H1 (cell line): ENCODE results near the gene MGAT5.

Experiments used
- CTCF ChIP-seq, 3 experiments: IDR thresholded peaks; 1 replicate in 2 of 3; 2 replicates in 1 of 3; pipeline versions ENCODE4 v1.5.1 to v1.6.1; 2011; ENCODE audit warnings: low read length in 3 of 3, mild to moderate bottlenecking in 3 of 3, inconsistent platforms in 2 of 3, low read depth in 1 of 3, moderate library complexity in 1 of 3; ENCODE audit not compliant: insufficient read depth in 1 of 3; ENCODE audit errors: control extremely low read depth in 1 of 3
- EZH2 ChIP-seq: fragments of 200-600 bp; sonication (generic); IDR thresholded peaks from 2 replicates; pipeline ENCODE4 v1.7.1; 2012; ENCODE audit warnings: low read depth, mild to moderate bottlenecking, moderate library complexity, low read length, inconsistent platforms; ENCODE audit not compliant: severe bottlenecking
- HDAC2 ChIP-seq, 2 experiments: fragments of 300-600 bp in 1 of 2; sonication (generic) in 1 of 2; IDR thresholded peaks; 2 replicates each; pipeline ENCODE4 v1.6.1; 2011 to 2012; ENCODE audit warnings: low read depth in 2 of 2, low read length in 2 of 2, mild to moderate bottlenecking in 2 of 2, moderate library complexity in 2 of 2, borderline replicate concordance in 1 of 2, inconsistent platforms in 1 of 2
- JUN ChIP-seq: IDR thresholded peaks from 2 replicates; pipeline ENCODE4 v1.6.1; 2011; ENCODE audit warnings: low read depth, mild to moderate bottlenecking, improper control_type of control experiment, low read length
- POLR2AphosphoS5 ChIP-seq: IDR thresholded peaks from 2 replicates; pipeline ENCODE4 v1.6.1; 2011; ENCODE audit warnings: low read depth, low read length
- TAF1 ChIP-seq: IDR thresholded peaks from 2 replicates; pipeline ENCODE4 v1.6.1; 2011; ENCODE audit warnings: mild to moderate bottlenecking, low read depth, low read length
- TCF12 ChIP-seq: IDR thresholded peaks from 2 replicates; pipeline ENCODE4 v1.6.1; 2011; ENCODE audit warnings: low read depth, mild to moderate bottlenecking, low read length
- TF ChIP-seq, protein P1 (sequence below): IDR thresholded peaks from 2 replicates; pipeline ENCODE4 v1.6.1; 2011; ENCODE audit warnings: low read depth, mild to moderate bottlenecking, low read length; ENCODE audit not compliant: insufficient read depth
- TF ChIP-seq, protein P2 (sequence below): IDR thresholded peaks from 2 replicates; pipeline ENCODE4 v1.6.1; 2012; ENCODE audit warnings: low read length, inconsistent platforms

GRCh38 chr2:134433469-134433868, 179.6 kb downstream of the MGAT5 start:
- TF ChIP-seq JUN: no peak
- TF ChIP-seq EZH2: no peak
- TF ChIP-seq CTCF (IDR thresholded peaks at IDR 0.05; ENCODE audit: control extremely low read depth in 1 of 3, insufficient read depth in 1 of 3, low read depth in 1 of 3, low read length in 3 of 3): no peak
- TF ChIP-seq TCF12: no peak
- no peak for TF ChIP-seq HDAC2 (IDR thresholded peaks at IDR 0.05; ENCODE audit: borderline replicate concordance in 1 of 2, low read depth in 2 of 2, low read length in 2 of 2)
- TF ChIP-seq, protein P1, sequence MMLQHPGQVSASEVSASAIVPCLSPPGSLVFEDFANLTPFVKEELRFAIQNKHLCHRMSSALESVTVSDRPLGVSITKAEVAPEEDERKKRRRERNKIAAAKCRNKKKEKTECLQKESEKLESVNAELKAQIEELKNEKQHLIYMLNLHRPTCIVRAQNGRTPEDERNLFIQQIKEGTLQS: no peak
- TF ChIP-seq, protein P2, sequence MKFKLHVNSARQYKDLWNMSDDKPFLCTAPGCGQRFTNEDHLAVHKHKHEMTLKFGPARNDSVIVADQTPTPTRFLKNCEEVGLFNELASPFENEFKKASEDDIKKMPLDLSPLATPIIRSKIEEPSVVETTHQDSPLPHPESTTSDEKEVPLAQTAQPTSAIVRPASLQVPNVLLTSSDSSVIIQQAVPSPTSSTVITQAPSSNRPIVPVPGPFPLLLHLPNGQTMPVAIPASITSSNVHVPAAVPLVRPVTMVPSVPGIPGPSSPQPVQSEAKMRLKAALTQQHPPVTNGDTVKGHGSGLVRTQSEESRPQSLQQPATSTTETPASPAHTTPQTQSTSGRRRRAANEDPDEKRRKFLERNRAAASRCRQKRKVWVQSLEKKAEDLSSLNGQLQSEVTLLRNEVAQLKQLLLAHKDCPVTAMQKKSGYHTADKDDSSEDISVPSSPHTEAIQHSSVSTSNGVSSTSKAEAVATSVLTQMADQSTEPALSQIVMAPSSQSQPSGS: no peak
- no peak for TF ChIP-seq POLR2AphosphoS5
- no peak for TF ChIP-seq TAF1
